ENCODE data around the gene CLASP1. TPM values are rescaled to one million over a fixed set of nuclear protein-coding genes. Genes with fewer than 3 reads are reported as not detected.
A peak's percentile ranks its signal among the peaks of the same experiment; 100 is the strongest.
"Not testable (repeated sequence)": the region's sequence is repeated elsewhere in the genome, so short reads cannot be mapped to it uniquely, and the experiment has no call there.

Gene CLASP1
- total RNA-seq, 1 donor from 2014 or later, result 60.1 TPM

GRCh38 chr2:121565389-121566250 is 83.6 kb downstream of the CLASP1 start:
- no peaks in the 10 kb centered on the region for H3K9me3 ChIP-seq (replicated peaks)
- intact Hi-C loops (cut with micrococcal nuclease), result no loop called here
- H3K4me3 ChIP-seq, result no peak overlapping the region
- H3K27me3 ChIP-seq (ENCODE audit: low read depth), result no peaks in the 10 kb centered on the region
- peak overlapping the region; percentile 81 for H3K27ac ChIP-seq (replicated peaks)
- peaks cover 96% of the 10 kb centered on the region for H3K4me1 ChIP-seq
- H3K36me3 ChIP-seq, result no peaks in the 10 kb centered on the region
- no peak for TF ChIP-seq CTCF (IDR thresholded peaks at IDR 0.05; ENCODE audit: borderline replicate concordance)
- DNase-seq, result no peak

GRCh38 chr2:121564905-121565304 is 84.4 kb downstream of the CLASP1 start:
- peaks cover 96% of the 10 kb centered on the region for H3K4me1 ChIP-seq
- H3K27me3 ChIP-seq (ENCODE audit: low read depth), result no peaks in the 10 kb centered on the region
- no peak for DNase-seq
- no peak overlapping the region for H3K4me3 ChIP-seq
- intact Hi-C loops (cut with micrococcal nuclease), result no loop called here
- H3K9me3 ChIP-seq (replicated peaks), result no peaks in the 10 kb centered on the region
- TF ChIP-seq CTCF (IDR thresholded peaks at IDR 0.05; ENCODE audit: borderline replicate concordance), result no peak
- no peaks in the 10 kb centered on the region for H3K36me3 ChIP-seq
- H3K27ac ChIP-seq (replicated peaks), result peak overlapping the region; percentile 81

GRCh38 chr2:121563754-121564153 is 85.5 kb downstream of the CLASP1 start:
- DNase-seq; H3K4me3 ChIP-seq; intact Hi-C loops (cut with micrococcal nuclease); H3K27me3 ChIP-seq (ENCODE audit: low read depth); H3K9me3 ChIP-seq (replicated peaks); H3K36me3 ChIP-seq: not testable (repeated sequence)
- Histone ChIP-seq H3K27ac (replicated peaks) (peak overlapping the region; percentile 44), H3K4me1 (peaks cover 96% of the 10 kb centered on the region)

GRCh38 chr2:121562269-121563176 is 86.7 kb downstream of the CLASP1 start:
- H3K36me3 ChIP-seq, result no peaks in the 10 kb centered on the region
- peaks cover 99% of the 10 kb centered on the region for H3K4me1 ChIP-seq
- H3K27me3 ChIP-seq (ENCODE audit: low read depth), result no peaks in the 10 kb centered on the region
- TF ChIP-seq CTCF (IDR thresholded peaks at IDR 0.05; ENCODE audit: borderline replicate concordance), result no peak
- peak overlapping the region; percentile 44 for H3K27ac ChIP-seq (replicated peaks)
- no peak for DNase-seq
- intact Hi-C loops (cut with micrococcal nuclease), result no loop called here
- H3K9me3 ChIP-seq (replicated peaks), result no peaks in the 10 kb centered on the region
- H3K4me3 ChIP-seq, result no peak overlapping the region

- no peaks in the 10 kb centered on the region for H3K9me3 ChIP-seq (replicated peaks)
- no peaks in the 10 kb centered on the region for H3K27me3 ChIP-seq (ENCODE audit: low read depth)
- peak overlapping the region; percentile 44 for H3K27ac ChIP-seq (replicated peaks)
- peaks cover 99% of the 10 kb centered on the region for H3K4me1 ChIP-seq
- H3K4me3 ChIP-seq, result no peak overlapping the region
- no peak for DNase-seq
- H3K36me3 ChIP-seq, result no peaks in the 10 kb centered on the region
- intact Hi-C loops (cut with micrococcal nuclease), result no loop called here
- no peak for TF ChIP-seq CTCF (IDR thresholded peaks at IDR 0.05; ENCODE audit: borderline replicate concordance)
Observed at GRCh38 chr2:121561617-121562268, 87.5 kb downstream of the CLASP1 start.

Measured in left ventricle myocardium inferior (tissue), 1 donor.